ENCODE data around the gene TCF7L2.

- TF ChIP-seq CTCF (IDR thresholded peaks at IDR 0.05; ENCODE audit: low read depth, low read length, poor library complexity, severe bottlenecking) (no peak), EZH2phosphoT487 (IDR thresholded peaks at IDR 0.05; ENCODE audit: borderline replicate concordance, low read length) (no peak)
These were observed 32.4 kb upstream of the TCF7L2 start for GRCh38 chr10:112917681-112918080.

Measured in DOHH2 (cell line).